Stimulated activated CD4-positive, alpha-beta T cell treated with anti-CD3 and anti-CD28 coated beads, Interleukin-12 subunit alpha, Interleukin-12 subunit beta, amount 100 ng/mL, for 48 hours (primary cell): ENCODE measurements around the gene ZNF423.
"Not testable (repeated sequence)": the region's sequence is repeated elsewhere in the genome, so short reads cannot be mapped to it uniquely, and the experiment has no call there.

Experiments used
- DNase-seq, 3 donors: peaks; one replicate each; pipeline ENCODE4 v3.0.0-alpha.2; 2020; ENCODE audit warnings: low read depth in 2 of 3, low spot score in 1 of 3

Gene ZNF423

GRCh38 chr16:49698931-49699840, 156.7 kb downstream of the ZNF423 start:
- no peak for DNase-seq

GRCh38 chr16:49698453-49698815, 157.5 kb downstream of the ZNF423 start:
- DNase-seq = no peak

- no peak for DNase-seq
Measured at GRCh38 chr16:49697631-49698452, 158.1 kb downstream of the ZNF423 start.

- no peak for DNase-seq
Measured at GRCh38 chr16:49696414-49697101, 159.4 kb downstream of the ZNF423 start.

GRCh38 chr16:49695782-49696413, 160.0 kb downstream of the ZNF423 start:
- no peak for DNase-seq

- no peak for DNase-seq
Measured at GRCh38 chr16:49693445-49693844, 162.5 kb downstream of the ZNF423 start.

GRCh38 chr16:49690778-49691177, 165.1 kb downstream of the ZNF423 start:
- no peak for DNase-seq

- DNase-seq = no peak
Measured at GRCh38 chr16:49688036-49688697, 167.7 kb downstream of the ZNF423 start.

GRCh38 chr16:49687476-49688002, 168.4 kb downstream of the ZNF423 start:
- no peak for DNase-seq

- DNase-seq = no peak
Measured at GRCh38 chr16:49684696-49685095, 171.2 kb downstream of the ZNF423 start.

GRCh38 chr16:49682577-49683165, 173.2 kb downstream of the ZNF423 start:
- no peak for DNase-seq

GRCh38 chr16:49681217-49681883, 174.6 kb downstream of the ZNF423 start:
- no peak for DNase-seq

- no peak for DNase-seq
Measured at GRCh38 chr16:49679095-49679494, 176.8 kb downstream of the ZNF423 start.

- not testable (repeated sequence) for DNase-seq
Measured at GRCh38 chr16:49677661-49678060, 178.3 kb downstream of the ZNF423 start.

GRCh38 chr16:49675413-49675812, 180.5 kb downstream of the ZNF423 start:
- no peak for DNase-seq

- no peak for DNase-seq
Measured at GRCh38 chr16:49674990-49675389, 180.9 kb downstream of the ZNF423 start.

GRCh38 chr16:49674351-49674851, 181.5 kb downstream of the ZNF423 start:
- DNase-seq = no peak

GRCh38 chr16:49673442-49673841, 182.5 kb downstream of the ZNF423 start:
- DNase-seq = no peak

- no peak for DNase-seq
Measured at GRCh38 chr16:49672753-49673152, 183.2 kb downstream of the ZNF423 start.
